HG03460 (cell line): Measurements from ENCODE around the gene ICAM1.

ENCODE experiments used
- ATAC-seq: cut with Tn5 transposase; IDR thresholded peaks from one replicate; pipeline ENCODE4 v1.9.1; 2021; ENCODE audit not compliant: unreplicated experiment

ICAM1 gene

DNA sequence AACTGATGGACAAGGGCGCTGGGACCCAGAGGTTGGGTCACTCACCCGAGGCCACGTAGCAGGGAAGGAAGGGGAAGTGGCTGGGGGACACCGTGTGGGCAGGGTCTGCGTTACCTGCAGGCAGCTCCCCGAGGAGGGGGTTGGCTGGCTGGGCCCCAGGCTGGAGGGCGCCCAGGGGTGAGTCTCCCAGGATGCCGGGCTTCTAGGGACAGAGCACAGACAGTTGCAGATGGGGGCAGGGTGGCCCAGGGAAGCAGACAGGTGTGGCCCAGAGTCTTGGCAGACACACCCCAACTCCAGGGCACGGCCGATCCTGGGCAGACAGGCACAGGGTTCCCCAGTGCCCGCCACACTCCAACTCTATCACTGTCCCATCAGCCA, 50.5 kb downstream of the ICAM1 start:
- no peak for ATAC-seq

DNA sequence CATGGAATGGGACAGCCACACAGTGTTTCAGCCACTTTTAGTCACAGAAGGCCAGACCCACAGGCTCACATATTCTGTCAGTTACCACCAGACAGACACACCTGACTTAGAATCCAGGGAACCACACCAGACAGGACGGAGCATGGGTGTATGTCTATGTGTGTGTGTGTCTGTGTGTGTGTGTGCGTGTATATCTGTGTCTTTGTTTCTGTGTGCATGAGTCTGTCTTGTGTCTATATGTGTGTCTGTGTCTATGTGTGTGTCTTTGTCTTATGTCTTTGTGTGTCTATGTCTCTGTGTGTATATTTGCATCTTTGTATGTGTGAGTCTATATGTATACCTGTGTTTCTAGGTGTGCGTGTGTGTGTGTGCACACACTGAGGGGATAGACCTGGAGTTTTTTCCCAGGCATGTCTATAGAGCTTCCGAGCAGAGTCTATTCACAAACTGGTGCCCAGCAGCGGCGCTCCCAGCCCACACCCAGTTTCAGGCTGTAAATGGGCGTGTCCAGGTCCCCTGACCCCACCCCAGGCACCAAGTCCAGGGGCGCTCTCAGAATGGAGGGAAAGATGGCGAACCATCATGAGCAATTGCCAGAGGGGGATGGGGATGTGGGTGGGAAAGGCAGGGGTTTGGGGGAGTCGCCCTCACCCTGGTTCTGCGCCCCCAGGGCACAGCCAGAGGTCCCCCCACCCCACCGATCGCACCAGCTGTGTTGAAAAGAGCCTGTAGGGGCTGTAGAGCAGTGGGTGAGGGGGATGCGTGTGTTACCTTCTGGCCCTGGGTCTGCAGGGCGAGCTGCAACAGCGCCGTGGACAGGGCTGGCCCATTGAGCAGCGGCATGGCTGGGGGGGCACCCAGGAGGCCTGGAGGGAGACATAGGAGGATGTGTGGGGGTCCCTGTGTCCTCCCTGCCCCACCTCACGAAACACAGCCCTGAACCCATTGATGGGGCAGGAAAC, 51.2 kb downstream of the ICAM1 start:
- ATAC-seq: no peak

DNA sequence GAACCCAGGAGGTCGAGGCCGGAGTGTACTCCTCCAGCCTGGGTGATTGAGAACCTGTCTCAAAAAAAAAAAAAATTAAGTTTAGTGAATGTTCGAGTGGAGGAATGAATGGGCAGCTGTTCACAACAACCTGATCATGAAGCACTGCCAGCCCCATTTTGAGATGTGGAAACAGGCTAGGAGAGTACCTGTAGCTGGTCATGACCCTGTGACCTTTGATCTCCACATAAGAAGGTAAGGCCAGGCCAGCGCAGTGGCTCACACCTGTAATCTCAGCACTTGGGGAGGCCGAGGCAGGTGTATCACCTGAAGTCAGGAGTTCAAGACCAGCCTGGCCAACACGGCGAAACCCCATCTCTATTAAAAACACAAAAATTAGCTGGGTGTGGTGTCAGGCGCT, 54.8 kb downstream of the ICAM1 start:
- no peak for ATAC-seq

DNA sequence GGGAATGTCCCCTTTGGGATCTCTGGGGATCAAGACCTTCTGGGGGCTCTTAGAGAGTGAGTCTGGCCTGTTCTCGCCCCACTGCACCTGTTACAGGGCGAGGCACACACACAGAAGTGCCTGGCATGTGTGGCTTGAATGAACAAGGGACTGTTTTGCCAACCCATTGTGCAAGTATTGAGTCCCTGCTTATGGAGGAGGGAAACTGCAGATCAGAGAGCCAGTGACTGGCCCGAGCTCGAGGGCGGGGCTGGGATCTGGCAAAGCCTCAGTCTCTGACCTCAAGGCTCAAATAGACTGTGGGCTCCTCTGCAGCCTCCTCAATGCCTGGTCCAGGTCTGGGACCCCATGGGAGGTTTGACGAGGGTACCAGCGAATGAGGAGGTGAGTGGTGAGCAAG, 56.9 kb downstream of the ICAM1 start:
- ATAC-seq: no peak

DNA sequence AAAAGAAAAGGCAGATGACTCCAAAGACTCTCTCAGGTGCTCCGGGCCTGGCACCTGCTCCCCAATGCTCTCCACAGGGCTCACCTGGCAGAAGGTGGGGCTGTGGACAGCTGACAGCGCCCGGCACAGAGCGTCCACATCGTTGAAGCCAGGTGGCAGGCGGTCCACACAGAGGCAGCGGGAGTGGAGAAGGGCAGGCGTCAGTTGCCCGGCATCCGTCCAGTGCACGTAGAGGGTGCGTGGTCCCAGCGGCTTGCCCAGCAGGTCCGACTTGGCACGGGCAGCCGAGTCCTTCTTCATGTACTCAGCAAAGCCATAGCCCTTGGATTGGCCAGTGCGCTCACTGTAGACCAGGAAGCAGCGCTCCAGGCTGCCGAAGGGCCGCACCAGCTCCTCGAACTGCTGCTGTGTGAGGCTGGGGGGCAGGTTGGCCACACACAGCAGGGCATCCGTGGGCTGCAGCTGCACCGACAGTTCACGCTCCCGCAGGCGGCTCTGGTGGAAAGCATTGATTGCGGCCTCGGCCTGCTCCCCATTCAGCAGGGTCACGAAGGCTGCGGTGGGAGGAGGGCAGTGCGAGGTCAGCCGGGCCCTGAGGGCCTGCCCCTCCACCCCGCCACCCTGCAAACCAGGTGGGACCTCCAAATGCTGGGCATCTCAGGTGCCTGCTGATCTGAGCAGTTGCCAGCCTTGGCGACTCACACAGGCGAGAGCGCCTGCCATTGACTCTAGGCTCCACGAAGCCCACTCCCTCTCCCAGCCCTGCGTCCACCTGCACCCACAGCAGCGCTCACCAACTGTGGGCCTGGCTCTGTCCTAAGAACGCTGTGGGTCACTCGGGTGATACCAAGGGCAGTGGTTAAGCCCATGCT, 57.9 kb downstream of the ICAM1 start:
- ATAC-seq: no peak

DNA sequence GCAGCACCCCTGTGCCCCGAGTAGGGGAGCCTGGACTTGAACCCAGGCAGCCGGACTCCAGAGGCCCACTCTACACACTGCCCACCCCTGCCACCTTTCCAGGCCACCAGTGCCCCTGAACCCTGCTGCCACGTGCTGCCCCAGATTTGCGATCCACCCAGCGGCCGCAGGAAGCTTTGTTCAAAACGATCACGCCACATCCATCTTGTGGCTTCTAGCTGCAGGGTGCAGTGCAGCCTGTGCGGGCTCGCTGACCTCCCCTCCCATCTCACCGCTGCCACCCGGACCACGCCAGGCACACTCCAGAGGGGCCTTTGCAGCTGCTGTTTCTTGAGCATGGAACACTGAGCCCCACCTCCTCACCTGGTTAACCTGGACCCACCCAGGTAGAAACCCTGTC, 58.6 kb downstream of the ICAM1 start:
- ATAC-seq: no peak

DNA sequence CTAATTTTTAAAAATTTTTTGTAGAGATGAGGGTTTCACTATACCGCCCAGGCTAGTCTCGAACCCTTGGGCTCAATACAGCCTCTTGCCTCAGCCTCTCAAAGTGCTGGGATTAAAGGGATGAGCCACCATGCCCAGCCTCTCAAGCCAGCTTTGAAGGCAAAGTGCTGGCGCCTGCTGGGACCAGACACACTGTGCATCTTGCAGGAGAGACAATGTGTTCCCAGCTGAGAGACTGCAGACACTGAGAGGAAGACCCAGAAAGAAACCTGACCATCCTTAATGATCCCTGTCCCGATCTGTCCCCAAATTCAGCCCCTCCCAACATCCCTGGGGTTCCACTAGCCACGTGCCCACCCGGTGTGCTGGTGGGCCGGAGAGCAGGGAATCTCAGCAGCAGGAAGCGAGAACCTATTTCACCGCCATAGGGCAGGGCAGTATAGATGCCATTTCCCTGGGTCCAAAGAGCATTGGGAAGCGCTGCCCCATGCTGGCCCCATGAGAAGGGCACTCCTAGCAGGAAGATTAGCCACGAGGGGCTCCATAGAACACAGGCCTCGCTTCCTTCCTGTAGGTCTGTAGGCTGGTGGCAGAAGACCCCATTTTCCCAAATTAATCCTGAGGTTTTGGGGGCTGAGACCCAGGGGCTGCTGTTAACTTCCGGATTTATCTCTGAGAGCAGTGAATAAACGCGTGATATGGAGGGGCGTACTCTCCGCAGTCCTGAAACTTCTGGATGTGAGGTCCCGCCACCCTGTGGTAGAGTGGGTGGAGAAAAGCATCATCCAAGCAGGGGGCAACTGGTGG, 61.4 kb downstream of the ICAM1 start:
- no peak for ATAC-seq

DNA sequence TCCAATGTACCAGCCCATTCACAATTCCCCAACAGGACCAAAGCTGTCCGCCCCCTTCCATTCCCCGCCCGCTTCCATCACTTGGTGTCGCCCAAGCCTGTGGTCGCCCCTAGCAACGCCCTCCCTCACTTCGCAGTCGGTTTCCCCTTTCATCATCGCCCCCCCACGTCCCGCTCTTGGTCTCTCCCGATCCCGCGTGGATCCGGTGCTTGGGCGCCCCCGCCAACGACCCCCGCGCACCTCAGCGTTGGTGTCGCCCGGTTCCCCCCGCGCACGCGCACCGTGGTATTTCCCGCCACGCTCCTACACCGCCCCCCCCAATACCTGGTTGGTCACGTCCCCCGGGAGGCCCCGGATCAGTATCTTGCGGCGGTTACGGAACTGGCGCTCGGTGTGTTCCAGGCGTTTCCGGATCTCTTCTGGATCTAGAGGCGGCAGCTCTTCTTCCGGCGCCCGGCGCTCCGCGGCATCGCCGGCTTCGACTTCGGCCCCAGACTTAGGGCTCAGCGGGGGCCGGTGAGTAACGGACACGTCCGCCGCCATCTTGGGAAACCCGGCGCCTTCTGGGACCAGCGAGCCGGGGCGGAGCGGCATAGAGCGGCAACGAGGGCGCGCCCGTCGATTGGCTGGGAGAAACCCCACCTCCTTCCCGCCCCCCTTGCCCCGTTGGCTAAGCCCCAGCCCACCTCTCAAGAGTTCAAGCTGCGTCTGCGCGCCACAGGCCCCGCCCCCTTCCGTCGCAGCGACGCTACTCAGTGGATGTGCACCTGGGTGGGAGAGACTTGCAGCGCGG, 62.2 kb downstream of the ICAM1 start, which contains the start of gene RAVER1:
Gene RAVER1, minus strand, starts transcription at position 565 of the 793 bp plus-strand sequence. Its CDS starts 22 bp downstream, at position 543.
- peak; percentile 70 for ATAC-seq

DNA sequence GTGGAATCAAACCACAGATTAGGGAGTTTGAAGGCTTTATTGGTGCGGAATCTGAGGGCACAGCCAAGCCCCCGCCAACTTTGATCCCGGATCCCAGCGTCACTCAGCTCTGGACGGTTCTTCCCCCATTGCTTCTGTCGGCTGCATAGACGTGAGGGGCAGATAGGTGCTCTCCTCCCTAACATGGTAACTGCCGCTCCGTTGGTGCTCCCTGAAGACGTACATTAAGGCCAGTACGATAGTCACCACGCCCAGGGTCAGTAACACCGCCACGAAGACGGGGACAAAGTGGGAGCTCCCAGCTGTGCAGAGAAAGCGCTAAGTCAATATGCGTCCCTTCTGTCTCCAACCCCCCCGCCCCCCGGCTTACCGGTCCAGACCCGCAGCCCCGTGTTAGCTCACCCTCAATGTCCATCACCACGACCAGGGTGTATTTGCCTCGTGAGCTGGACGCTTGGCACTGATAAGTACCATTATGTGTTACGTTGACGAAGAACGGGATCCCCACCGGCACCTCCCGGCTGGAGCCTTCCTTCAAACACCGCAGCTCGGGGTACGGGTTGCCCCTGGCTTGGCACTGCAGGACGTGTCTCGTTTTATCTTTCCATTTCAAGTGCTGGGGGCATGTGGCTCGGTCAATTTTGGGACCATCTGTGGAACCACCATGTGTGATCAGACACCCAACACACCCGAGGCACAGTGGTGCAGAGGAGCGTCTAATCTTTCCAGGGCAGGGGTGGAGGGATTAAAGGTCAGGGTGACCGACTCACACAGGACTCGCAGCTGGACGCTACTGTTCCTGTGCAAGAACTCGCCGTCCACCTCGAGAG, 63.1 kb downstream of the ICAM1 start:
- ATAC-seq: peak; percentile 8

DNA sequence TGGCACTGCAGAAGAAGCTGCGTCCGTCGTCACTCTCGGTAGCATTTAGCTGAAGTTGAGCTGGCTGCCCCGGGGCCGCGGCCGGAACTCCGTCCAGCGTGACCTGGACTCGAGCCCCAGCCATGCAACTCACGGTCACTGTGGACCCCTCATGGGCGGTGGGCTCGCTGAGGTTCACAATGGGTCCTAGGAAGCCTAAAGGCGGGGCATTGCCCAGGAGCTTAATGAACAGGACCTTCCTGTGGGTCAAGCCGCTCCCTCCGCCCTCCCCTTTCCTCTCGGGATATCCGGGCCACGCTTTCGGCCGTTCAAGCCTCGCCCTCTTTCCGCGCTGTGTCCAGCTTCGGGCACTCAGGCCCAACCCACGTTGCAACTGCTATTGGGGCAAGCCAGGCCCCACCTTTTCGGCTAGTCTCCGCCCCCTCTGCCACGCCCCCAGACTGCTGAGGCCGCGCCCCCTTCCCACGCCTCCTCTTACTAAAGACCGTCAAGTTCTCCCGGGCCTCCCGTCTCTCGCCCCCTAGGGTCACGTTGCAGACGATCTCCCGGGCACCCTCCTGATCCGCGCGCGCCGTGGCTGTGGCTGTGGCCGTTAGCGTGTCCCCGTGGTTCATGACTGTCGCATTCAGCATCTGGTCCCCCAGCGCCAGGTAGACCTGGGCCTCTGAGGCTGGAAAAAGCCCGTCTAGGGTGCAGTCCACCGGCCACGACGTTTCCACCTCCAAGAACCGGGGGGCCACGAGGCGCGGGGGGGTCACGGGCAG, 63.9 kb downstream of the ICAM1 start:
- no peak for ATAC-seq

DNA sequence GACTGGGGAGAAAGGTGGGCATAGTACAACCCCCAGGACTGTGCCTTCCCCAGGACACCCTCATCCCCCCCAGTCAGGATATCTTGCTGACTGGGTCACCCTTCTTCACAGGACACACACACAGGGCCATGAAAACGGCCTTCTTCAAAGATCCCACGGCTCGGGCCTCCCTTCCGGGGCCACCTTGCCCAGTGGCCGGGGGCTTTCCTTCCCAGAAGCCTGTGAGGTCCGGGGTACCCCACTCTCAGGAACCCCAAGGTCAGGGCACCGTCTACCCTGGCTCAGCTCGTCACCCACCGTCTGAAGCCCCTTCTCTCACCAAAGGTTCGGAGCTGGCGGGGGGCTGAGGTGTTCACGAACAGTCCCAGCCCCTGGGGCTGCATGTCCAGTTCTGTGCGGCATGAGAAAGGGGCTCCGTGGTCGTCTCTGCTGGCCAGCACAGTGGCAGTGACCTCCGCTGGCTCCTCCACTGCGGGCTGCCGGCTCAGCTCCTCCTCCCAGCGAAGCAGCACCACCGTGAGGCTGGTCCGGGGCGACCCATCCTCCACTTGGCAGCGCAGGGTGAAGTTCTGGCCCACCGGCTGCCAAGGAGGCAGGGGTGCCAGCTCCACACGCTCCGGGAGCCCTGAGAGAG, 64.5 kb downstream of the ICAM1 start:
- no peak for ATAC-seq
